Measurements from ENCODE around the gene FOXP1.
A peak's percentile ranks its signal among the peaks of the same experiment; 100 is the strongest.

The FOXP1 gene

GRCh38 chr3:71107926-71108325, 475.6 kb downstream of the FOXP1 start:
- TF ChIP-seq CTCF (IDR thresholded peaks at IDR 0.05; ENCODE audit: low read depth, low read length) = no peak
- DNase-seq (ENCODE audit: low read depth in 2 of 2) = peak; percentile 52 to 58
- H3K4me3 ChIP-seq (replicated peaks in 1 of 2; ENCODE audit: low read depth in 2 of 2, low read length in 2 of 2) = no peak overlapping the region

- no peak overlapping the region for H3K4me3 ChIP-seq (replicated peaks in 1 of 2; ENCODE audit: low read depth in 2 of 2, low read length in 2 of 2)
- no peak for TF ChIP-seq CTCF (IDR thresholded peaks at IDR 0.05; ENCODE audit: low read depth, low read length)
- no peak for DNase-seq (ENCODE audit: low read depth in 2 of 2)
Observed at GRCh38 chr3:71104976-71105375, 478.6 kb downstream of the FOXP1 start.

GRCh38 chr3:71104556-71104955, 479.0 kb downstream of the FOXP1 start:
- no peak for DNase-seq (ENCODE audit: low read depth in 2 of 2)
- TF ChIP-seq CTCF (IDR thresholded peaks at IDR 0.05; ENCODE audit: low read depth, low read length) = no peak
- no peak overlapping the region for H3K4me3 ChIP-seq (replicated peaks in 1 of 2; ENCODE audit: low read depth in 2 of 2, low read length in 2 of 2)

- no peak overlapping the region for H3K4me3 ChIP-seq (replicated peaks in 1 of 2; ENCODE audit: low read depth in 2 of 2, low read length in 2 of 2)
- TF ChIP-seq CTCF (IDR thresholded peaks at IDR 0.05; ENCODE audit: low read depth, low read length) = no peak
- DNase-seq (ENCODE audit: low read depth in 2 of 2) = peak; percentile 63 to 88
Observed at GRCh38 chr3:71104121-71104541, 479.4 kb downstream of the FOXP1 start.

GRCh38 chr3:71103430-71103921, 480.1 kb downstream of the FOXP1 start:
- DNase-seq (ENCODE audit: low read depth in 2 of 2) = peak; percentile 78 to 81
- no peak overlapping the region for H3K4me3 ChIP-seq (replicated peaks in 1 of 2; ENCODE audit: low read depth in 2 of 2, low read length in 2 of 2)
- TF ChIP-seq CTCF (IDR thresholded peaks at IDR 0.05; ENCODE audit: low read depth, low read length) = no peak

- TF ChIP-seq CTCF (IDR thresholded peaks at IDR 0.05; ENCODE audit: low read depth, low read length) = no peak
- no peak overlapping the region for H3K4me3 ChIP-seq (replicated peaks in 1 of 2; ENCODE audit: low read depth in 2 of 2, low read length in 2 of 2)
- peak; percentile 86 to 98 for DNase-seq (ENCODE audit: low read depth in 2 of 2)
Observed at GRCh38 chr3:71102111-71102983, 481.2 kb downstream of the FOXP1 start.

All from cardiac fibroblast (primary cell).